Neural progenitor cell (in vitro differentiated cells): Measurements from ENCODE around the gene ELOVL6. TPM values are rescaled to one million over a fixed set of nuclear protein-coding genes. Genes with fewer than 3 reads are reported as not detected.

Experiments
- DNase-seq: peaks from one replicate; pipeline ENCODE4 v3.0.0-alpha.2; 2016; ENCODE audit warnings: low spot score
- H2AFZ ChIP-seq: fragments of 200-600 bp; sonication (generic); replicated peaks from 2 replicates; pipeline ENCODE4 v1.6.1; 2016; ENCODE audit warnings: antibody characterized with exemption
- H3F3A ChIP-seq: fragments of 200-600 bp; sonication (generic); 2 replicates; pipeline ENCODE4 v1.6.1; 2016; ENCODE audit warnings: antibody characterized with exemption, low read depth
- H3K27ac ChIP-seq: fragments of 200-600 bp; sonication (generic); 2 replicates; pipeline ENCODE4 v1.5.1; 2016; ENCODE audit warnings: mild to moderate bottlenecking
- H3K27me3 ChIP-seq: fragments of 200-600 bp; sonication (generic); 2 replicates; pipeline ENCODE4 v1.6.1; 2016; ENCODE audit warnings: mild to moderate bottlenecking, moderate library complexity
- H3K36me3 ChIP-seq: fragments of 200-600 bp; sonication (generic); 2 replicates; pipeline ENCODE4 v1.5.1; 2016
- H3K4me1 ChIP-seq: fragments of 200-600 bp; sonication (generic); 2 replicates; pipeline ENCODE4 v1.6.1; 2016; ENCODE audit warnings: mixed run types
- H3K4me2 ChIP-seq: fragments of 200-600 bp; sonication (generic); 2 replicates; pipeline ENCODE4 v1.6.1; 2016
- H3K4me3 ChIP-seq: fragments of 200-600 bp; sonication (generic); 2 replicates; pipeline ENCODE4 v1.5.1; 2016
- H3K79me2 ChIP-seq: fragments of 200-600 bp; sonication (generic); 2 replicates; pipeline ENCODE4 v1.6.1; 2016; ENCODE audit warnings: low read depth
- H3K9ac ChIP-seq: fragments of 200-600 bp; sonication (generic); 2 replicates; pipeline ENCODE4 v1.6.1; 2016
- H3K9me3 ChIP-seq: fragments of 200-600 bp; sonication (generic); 2 replicates; pipeline ENCODE4 v1.5.1; 2016; ENCODE audit warnings: low read depth
- H4K20me1 ChIP-seq: fragments of 200-600 bp; sonication (generic); 2 replicates; pipeline ENCODE4 v1.6.1; 2016; ENCODE audit warnings: low read depth
- H3K27ac Mint-ChIP-seq: 3 replicates; pipeline ENCODE4 v1.8.0; 2021; ENCODE audit warnings: mixed read lengths
- H3K27me3 Mint-ChIP-seq: 2 replicates; pipeline ENCODE4 v1.8.0; 2022; ENCODE audit warnings: low read depth, mild to moderate bottlenecking, inconsistent platforms, moderate library complexity, mixed read lengths; ENCODE audit not compliant: insufficient read depth
- H3K36me3 Mint-ChIP-seq: 3 replicates; pipeline ENCODE4 v1.8.0; 2021; ENCODE audit warnings: mixed read lengths
- H3K4me1 Mint-ChIP-seq: 3 replicates; pipeline ENCODE4 v1.8.0; 2021; ENCODE audit warnings: mixed read lengths
- H3K4me3 Mint-ChIP-seq: 3 replicates; pipeline ENCODE4 v1.8.0; 2021; ENCODE audit warnings: mild to moderate bottlenecking, moderate library complexity, mixed read lengths
- H3K9me3 Mint-ChIP-seq: 3 replicates; pipeline ENCODE4 v1.8.0; 2020; ENCODE audit warnings: mixed read lengths
- CTCF ChIP-seq: fragments of 200-600 bp; sonication (generic); IDR thresholded peaks from 2 replicates; pipeline ENCODE4 v1.5.1; 2017; ENCODE audit warnings: antibody characterized with exemption, mild to moderate bottlenecking
- EZH2 ChIP-seq: fragments of 200-600 bp; sonication (generic); IDR thresholded peaks from 2 replicates; pipeline ENCODE4 v1.6.1; 2017; ENCODE audit warnings: antibody characterized with exemption, mild to moderate bottlenecking, moderate library complexity
- EZH2phosphoT487 ChIP-seq: fragments of 200-600 bp; sonication (generic); IDR thresholded peaks from 2 replicates; pipeline ENCODE4 v1.6.1; 2017; ENCODE audit warnings: antibody characterized with exemption
- total RNA-seq: library from RNA; depleted of rRNA; stranded (reverse); fragments of >200 nt; gene quantifications from 2 replicates; pipeline ENCODE4 v1.2.3, GENCODE V29; 2015; ENCODE audit warnings: low replicate concordance

ELOVL6 gene
- total RNA-seq, 1 donor from 2014 or later, result 54.4 TPM

- H3K9me3 Mint-ChIP-seq, result peaks cover 2% of the 10 kb centered on the region
- peaks cover 11% of the 10 kb centered on the region for H3K4me1 ChIP-seq
- no peaks in the 10 kb centered on the region for H3F3A ChIP-seq
- H3K27me3 Mint-ChIP-seq, result peaks cover 2% of the 10 kb centered on the region
- H3K27ac ChIP-seq, result no peak overlapping the region
- H3K4me1 Mint-ChIP-seq, result peaks cover 5% of the 10 kb centered on the region
- no peak overlapping the region for H3K9ac ChIP-seq
- H3K79me2 ChIP-seq, result peaks cover 50% of the 10 kb centered on the region
- no peak overlapping the region for H2AFZ ChIP-seq
- no peaks in the 10 kb centered on the region for H3K27me3 ChIP-seq
- peaks cover 36% of the 10 kb centered on the region for H3K36me3 Mint-ChIP-seq
- H3K9me3 ChIP-seq, result no peaks in the 10 kb centered on the region
- no peak overlapping the region for H3K4me3 Mint-ChIP-seq
- DNase-seq, result no peak
- H3K27ac Mint-ChIP-seq, result no peak overlapping the region
- no peak overlapping the region for H3K4me2 ChIP-seq
- no peaks in the 10 kb centered on the region for H4K20me1 ChIP-seq
- no peaks in the 10 kb centered on the region for H3K36me3 ChIP-seq
- TF ChIP-seq CTCF, result no peak
- no peak overlapping the region for H3K4me3 ChIP-seq
Measured at GRCh38 chr4:110122201-110122600, 76.2 kb downstream of the ELOVL6 start.

GRCh38 chr4:110120506-110120905, 77.9 kb downstream of the ELOVL6 start:
- Histone ChIP-seq H3K36me3 (no peaks in the 10 kb centered on the region), H3K79me2 (peaks cover 59% of the 10 kb centered on the region), H3K27ac (no peak overlapping the region), H4K20me1 (no peaks in the 10 kb centered on the region), H3F3A (no peaks in the 10 kb centered on the region), H3K9me3 (no peaks in the 10 kb centered on the region), H3K4me2 (no peak overlapping the region), H2AFZ (no peak overlapping the region), H3K9ac (no peak overlapping the region), H3K27me3 (no peaks in the 10 kb centered on the region), H3K4me1 (peaks cover 11% of the 10 kb centered on the region), H3K4me3 (no peak overlapping the region)
- TF ChIP-seq EZH2, result no peak
- no peak for TF ChIP-seq EZH2phosphoT487
- no peak for TF ChIP-seq CTCF
- H3K27ac Mint-ChIP-seq, result no peak overlapping the region
- no peak for DNase-seq
- peaks cover 5% of the 10 kb centered on the region for H3K27me3 Mint-ChIP-seq
- H3K4me1 Mint-ChIP-seq, result peaks cover 5% of the 10 kb centered on the region
- peaks cover 44% of the 10 kb centered on the region for H3K36me3 Mint-ChIP-seq
- peaks cover 5% of the 10 kb centered on the region for H3K9me3 Mint-ChIP-seq
- no peak overlapping the region for H3K4me3 Mint-ChIP-seq

- Histone ChIP-seq H2AFZ (no peak overlapping the region), H3K27ac (peak overlapping the region; percentile 45), H3K4me2 (no peak overlapping the region), H3K79me2 (peaks cover 63% of the 10 kb centered on the region), H3K4me3 (no peak overlapping the region), H4K20me1 (no peaks in the 10 kb centered on the region), H3K36me3 (no peaks in the 10 kb centered on the region), H3K27me3 (no peaks in the 10 kb centered on the region), H3K9me3 (no peaks in the 10 kb centered on the region), H3K9ac (no peak overlapping the region), H3F3A (no peaks in the 10 kb centered on the region), H3K4me1 (peaks cover 11% of the 10 kb centered on the region)
- DNase-seq, result no peak
- TF ChIP-seq CTCF (no peak), EZH2 (no peak), EZH2phosphoT487 (no peak)
- Mint-ChIP-seq H3K36me3 (peaks cover 45% of the 10 kb centered on the region), H3K4me3 (no peak overlapping the region), H3K27me3 (peaks cover 5% of the 10 kb centered on the region), H3K9me3 (peaks cover 5% of the 10 kb centered on the region), H3K27ac (no peak overlapping the region), H3K4me1 (peaks cover 5% of the 10 kb centered on the region)
Measured at GRCh38 chr4:110119880-110120279, 78.5 kb downstream of the ELOVL6 start.

GRCh38 chr4:110119337-110119736, 79.1 kb downstream of the ELOVL6 start:
- Mint-ChIP-seq H3K27ac (no peak overlapping the region), H3K27me3 (peaks cover 5% of the 10 kb centered on the region), H3K9me3 (peaks cover 5% of the 10 kb centered on the region), H3K4me3 (no peak overlapping the region), H3K36me3 (peaks cover 43% of the 10 kb centered on the region), H3K4me1 (peaks cover 5% of the 10 kb centered on the region)
- no peaks in the 10 kb centered on the region for H3K9me3 ChIP-seq
- peaks cover 11% of the 10 kb centered on the region for H3K4me1 ChIP-seq
- H3K4me3 ChIP-seq, result no peak overlapping the region
- no peaks in the 10 kb centered on the region for H3K36me3 ChIP-seq
- no peak for DNase-seq
- H2AFZ ChIP-seq, result no peak overlapping the region
- H4K20me1 ChIP-seq, result no peaks in the 10 kb centered on the region
- H3K4me2 ChIP-seq, result no peak overlapping the region
- peaks cover 63% of the 10 kb centered on the region for H3K79me2 ChIP-seq
- no peaks in the 10 kb centered on the region for H3K27me3 ChIP-seq
- no peak for TF ChIP-seq CTCF
- no peak for TF ChIP-seq EZH2
- TF ChIP-seq EZH2phosphoT487, result no peak
- H3K27ac ChIP-seq, result peak overlapping the region; percentile 45
- H3K9ac ChIP-seq, result no peak overlapping the region
- no peaks in the 10 kb centered on the region for H3F3A ChIP-seq
